DOHH2 (cell line): Measurements from ENCODE around the gene PLVAP.

Experiments used
- H3F3A ChIP-seq: fragments of 200-600 bp; sonication (generic), shearing (Covaris generic); 2 replicates; pipeline ENCODE4 v1.6.0; 2016; ENCODE audit warnings: antibody characterized with exemption, mild to moderate bottlenecking; ENCODE audit not compliant: control insufficient read depth, insufficient read depth
- H3K27ac ChIP-seq: fragments of 200-600 bp; sonication (generic); 2 replicates; pipeline ENCODE4 v1.5.1; 2014; ENCODE audit warnings: low read depth, mild to moderate bottlenecking, low read length, moderate library complexity
- H3K27me3 ChIP-seq: fragments of 200-600 bp; sonication (generic); 2 replicates; pipeline ENCODE4 v1.6.1; 2014; ENCODE audit warnings: mild to moderate bottlenecking, low read length, mixed read lengths; ENCODE audit not compliant: control insufficient read depth
- H3K36me3 ChIP-seq: fragments of 200-600 bp; sonication (generic); 2 replicates; pipeline ENCODE4 v1.6.1; 2014; ENCODE audit warnings: mild to moderate bottlenecking, low read length, moderate library complexity, mixed read lengths; ENCODE audit not compliant: control insufficient read depth
- H3K4me1 ChIP-seq: fragments of 200-600 bp; sonication (generic); 2 replicates; pipeline ENCODE4 v1.6.1; 2014; ENCODE audit warnings: mild to moderate bottlenecking, low read length, mixed read lengths; ENCODE audit not compliant: control insufficient read depth
- H3K4me2 ChIP-seq: fragments of 200-600 bp; sonication (generic); 2 replicates; pipeline ENCODE4 v1.6.0; 2014; ENCODE audit warnings: mild to moderate bottlenecking, low read length, moderate library complexity
- H3K4me3 ChIP-seq: fragments of 200-600 bp; sonication (generic); 2 replicates; pipeline ENCODE4 v1.5.1; 2014; ENCODE audit warnings: mild to moderate bottlenecking, low read length, mixed read lengths
- H3K79me2 ChIP-seq: fragments of 200-600 bp; sonication (generic); 2 replicates; pipeline ENCODE4 v1.6.1; 2014; ENCODE audit warnings: mild to moderate bottlenecking, low read length, mixed read lengths; ENCODE audit not compliant: control insufficient read depth
- H3K9me2 ChIP-seq: fragments of 200-600 bp; sonication (generic); replicated peaks from 2 replicates; pipeline ENCODE4 v1.6.1; 2014; ENCODE audit warnings: mild to moderate bottlenecking, low read length, mixed read lengths; ENCODE audit not compliant: control insufficient read depth
- H3K9me3 ChIP-seq: fragments of 200-600 bp; sonication (generic); 2 replicates; pipeline ENCODE4 v1.6.1; 2014; ENCODE audit warnings: antibody characterized with exemption, low read length, mixed read lengths; ENCODE audit not compliant: control insufficient read depth, insufficient read depth
- H4K20me1 ChIP-seq: fragments of 200-600 bp; sonication (generic); 2 replicates; pipeline ENCODE4 v1.6.0; 2014; ENCODE audit warnings: low read depth, mild to moderate bottlenecking, antibody characterized with exemption, low read length, moderate library complexity; ENCODE audit not compliant: control insufficient read depth, insufficient read depth
- EZH2phosphoT487 ChIP-seq: fragments of 200-600 bp; sonication (generic); IDR thresholded peaks from 2 replicates; pipeline ENCODE4 v1.6.1; 2017; ENCODE audit warnings: borderline replicate concordance, mild to moderate bottlenecking, antibody characterized with exemption, low read length, moderate library complexity, mixed read lengths
- TF ChIP-seq, protein P1 (sequence below): fragments of 200-600 bp; sonication (generic); IDR thresholded peaks from one replicate; pipeline ENCODE4 v1.5.1; 2014; ENCODE audit warnings: antibody characterized with exemption, mild to moderate bottlenecking, low read depth, low read length; ENCODE audit not compliant: poor library complexity, severe bottlenecking

PLVAP gene

DNA sequence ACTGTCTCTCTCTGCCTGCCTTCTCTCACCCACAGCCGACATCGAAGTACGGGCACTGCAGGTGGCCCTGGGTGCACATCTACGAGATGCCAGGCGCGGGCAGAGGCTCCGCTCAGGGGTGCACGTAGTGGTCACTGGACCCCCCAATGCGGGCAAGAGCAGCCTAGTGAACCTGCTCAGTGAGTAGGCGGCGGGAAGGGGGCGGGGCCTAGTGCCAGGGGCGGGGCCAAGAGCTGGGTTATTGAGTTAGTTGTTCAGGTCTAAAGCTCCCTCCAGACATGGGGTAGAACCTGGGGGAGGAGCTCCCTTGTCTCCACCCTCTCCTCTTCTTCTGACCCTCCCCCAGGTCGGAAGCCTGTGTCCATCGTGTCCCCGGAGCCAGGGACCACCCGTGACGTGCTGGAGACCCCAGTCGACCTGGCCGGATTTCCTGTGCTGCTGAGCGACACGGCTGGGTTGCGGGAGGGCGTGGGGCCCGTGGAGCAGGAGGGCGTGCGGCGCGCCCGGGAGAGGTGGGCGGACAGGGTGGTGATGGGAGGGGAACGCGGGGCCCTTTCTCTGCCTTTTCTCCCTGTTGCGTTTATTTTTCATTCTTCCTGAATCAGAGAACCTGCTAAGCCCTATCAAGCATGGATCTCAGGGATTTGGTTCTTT is 37.9 kb downstream of the PLVAP start:
- Histone ChIP-seq H3K4me2 (peak overlapping the region; percentile 96), H3F3A (peaks cover 12% of the 10 kb centered on the region), H3K9me3 (no peaks in the 10 kb centered on the region), H3K9me2 (no peaks in the 10 kb centered on the region), H3K4me3 (peak overlapping the region; percentile 96; the same call in 1 of the 2 replicates), H3K79me2 (peaks cover 25% of the 10 kb centered on the region), H4K20me1 (no peaks in the 10 kb centered on the region; the same call in 1 of the 2 replicates), H3K27me3 (no peaks in the 10 kb centered on the region), H3K36me3 (peaks cover 42% of the 10 kb centered on the region), H3K4me1 (peaks cover 38% of the 10 kb centered on the region), H3K27ac (no peak overlapping the region)
- TF ChIP-seq, protein P1, sequence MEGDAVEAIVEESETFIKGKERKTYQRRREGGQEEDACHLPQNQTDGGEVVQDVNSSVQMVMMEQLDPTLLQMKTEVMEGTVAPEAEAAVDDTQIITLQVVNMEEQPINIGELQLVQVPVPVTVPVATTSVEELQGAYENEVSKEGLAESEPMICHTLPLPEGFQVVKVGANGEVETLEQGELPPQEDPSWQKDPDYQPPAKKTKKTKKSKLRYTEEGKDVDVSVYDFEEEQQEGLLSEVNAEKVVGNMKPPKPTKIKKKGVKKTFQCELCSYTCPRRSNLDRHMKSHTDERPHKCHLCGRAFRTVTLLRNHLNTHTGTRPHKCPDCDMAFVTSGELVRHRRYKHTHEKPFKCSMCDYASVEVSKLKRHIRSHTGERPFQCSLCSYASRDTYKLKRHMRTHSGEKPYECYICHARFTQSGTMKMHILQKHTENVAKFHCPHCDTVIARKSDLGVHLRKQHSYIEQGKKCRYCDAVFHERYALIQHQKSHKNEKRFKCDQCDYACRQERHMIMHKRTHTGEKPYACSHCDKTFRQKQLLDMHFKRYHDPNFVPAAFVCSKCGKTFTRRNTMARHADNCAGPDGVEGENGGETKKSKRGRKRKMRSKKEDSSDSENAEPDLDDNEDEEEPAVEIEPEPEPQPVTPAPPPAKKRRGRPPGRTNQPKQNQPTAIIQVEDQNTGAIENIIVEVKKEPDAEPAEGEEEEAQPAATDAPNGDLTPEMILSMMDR, result no peak
- no peak for TF ChIP-seq EZH2phosphoT487

DNA sequence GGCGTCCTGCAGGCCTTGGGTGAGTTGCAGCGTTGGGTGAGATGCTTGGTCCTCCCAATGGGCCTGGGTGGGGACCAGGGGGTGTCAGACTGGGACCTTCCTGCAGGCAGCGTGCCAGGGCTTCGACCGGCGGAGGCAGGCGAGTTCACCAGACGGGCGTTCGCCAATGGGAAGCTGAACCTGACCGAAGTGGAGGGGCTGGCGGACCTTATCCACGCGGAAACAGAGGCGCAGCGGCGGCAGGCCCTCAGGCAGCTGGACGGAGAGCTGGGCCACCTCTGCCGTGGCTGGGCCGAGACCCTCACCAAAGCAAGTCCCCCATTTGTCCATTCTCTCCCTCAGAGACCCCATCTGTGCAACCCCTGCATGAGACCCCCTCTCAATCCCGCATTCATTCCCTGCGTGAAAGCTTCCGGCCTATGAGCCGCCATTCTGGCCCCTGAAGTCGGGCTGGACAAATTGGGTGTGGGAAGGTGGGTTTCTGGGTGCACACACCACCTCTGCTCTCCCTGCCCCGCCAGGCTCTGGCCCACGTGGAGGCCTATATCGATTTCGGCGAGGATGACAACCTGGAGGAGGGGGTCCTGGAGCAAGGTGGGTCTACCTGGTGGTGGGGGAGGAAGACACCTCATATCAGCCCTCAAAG is 38.6 kb downstream of the PLVAP start:
- no peak overlapping the region for H3K27ac ChIP-seq
- H3K4me3 ChIP-seq, result peak overlapping the region; percentile 96
- H3K9me2 ChIP-seq, result no peaks in the 10 kb centered on the region
- peaks cover 38% of the 10 kb centered on the region for H3K36me3 ChIP-seq
- H4K20me1 ChIP-seq, result no peaks in the 10 kb centered on the region; the same call in 1 of the 2 replicates
- H3K4me2 ChIP-seq, result peak overlapping the region; percentile 96
- H3K79me2 ChIP-seq, result peaks cover 25% of the 10 kb centered on the region
- peaks cover 8% of the 10 kb centered on the region for H3F3A ChIP-seq
- H3K27me3 ChIP-seq, result no peaks in the 10 kb centered on the region
- TF ChIP-seq, protein P1, result no peak
- no peak for TF ChIP-seq EZH2phosphoT487
- H3K9me3 ChIP-seq, result no peaks in the 10 kb centered on the region
- H3K4me1 ChIP-seq, result peaks cover 42% of the 10 kb centered on the region

DNA sequence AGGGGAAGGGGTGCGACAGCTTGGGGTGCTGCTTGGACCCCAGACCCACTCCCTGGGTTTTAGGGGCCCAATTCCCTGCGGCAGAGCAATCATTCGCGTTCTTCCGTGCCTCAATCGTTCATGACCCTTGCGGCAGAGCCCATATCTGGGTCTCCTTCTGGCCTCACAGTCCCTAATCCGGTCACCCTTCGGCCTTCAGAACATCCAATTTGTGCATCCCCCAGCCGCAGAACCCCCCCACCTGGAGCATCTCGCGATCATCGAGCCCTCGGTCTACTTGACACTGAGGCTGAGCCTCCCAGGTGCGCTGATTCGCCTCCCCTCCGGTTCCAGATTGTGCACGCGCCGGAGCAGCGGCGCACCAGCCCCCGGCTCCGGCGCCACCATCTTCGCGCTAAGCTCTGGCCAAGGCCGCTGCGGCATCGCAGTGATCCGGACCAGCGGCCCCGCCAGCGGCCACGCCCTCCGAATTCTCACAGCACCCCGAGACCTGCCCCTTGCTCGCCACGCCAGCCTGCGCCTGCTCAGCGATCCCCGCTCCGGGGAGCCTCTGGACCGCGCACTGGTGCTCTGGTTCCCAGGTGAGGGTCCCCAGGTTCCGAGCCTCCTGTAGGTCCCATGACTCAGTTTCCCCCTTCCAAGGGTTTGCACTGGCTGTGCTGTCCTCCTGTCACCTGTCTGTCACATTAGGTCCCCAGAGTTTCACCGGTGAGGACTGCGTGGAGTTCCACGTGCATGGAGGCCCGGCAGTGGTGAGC is 39.3 kb downstream of the PLVAP start:
- peak overlapping the region; percentile 96 for H3K4me3 ChIP-seq
- no peaks in the 10 kb centered on the region for H3K9me2 ChIP-seq
- H3K9me3 ChIP-seq, result peaks cover 5% of the 10 kb centered on the region; the same call in 1 of the 2 replicates
- peaks cover 39% of the 10 kb centered on the region for H3K36me3 ChIP-seq
- H3K27ac ChIP-seq, result peak overlapping the region; percentile 76
- H3K27me3 ChIP-seq, result no peaks in the 10 kb centered on the region
- peaks cover 8% of the 10 kb centered on the region for H3F3A ChIP-seq
- H3K4me1 ChIP-seq, result peaks cover 43% of the 10 kb centered on the region
- H4K20me1 ChIP-seq, result no peaks in the 10 kb centered on the region; the same call in 1 of the 2 replicates
- H3K4me2 ChIP-seq, result peak overlapping the region; percentile 96
- TF ChIP-seq, protein P1, result no peak
- no peak for TF ChIP-seq EZH2phosphoT487
- peaks cover 25% of the 10 kb centered on the region for H3K79me2 ChIP-seq
